ENCODE data around the gene C4orf36. TPM values are rescaled to one million over a fixed set of nuclear protein-coding genes. Genes with fewer than 3 reads are reported as not detected.

Gene C4orf36
- total RNA-seq, 1 donor from 2014 or later = 8.6 TPM

DNA sequence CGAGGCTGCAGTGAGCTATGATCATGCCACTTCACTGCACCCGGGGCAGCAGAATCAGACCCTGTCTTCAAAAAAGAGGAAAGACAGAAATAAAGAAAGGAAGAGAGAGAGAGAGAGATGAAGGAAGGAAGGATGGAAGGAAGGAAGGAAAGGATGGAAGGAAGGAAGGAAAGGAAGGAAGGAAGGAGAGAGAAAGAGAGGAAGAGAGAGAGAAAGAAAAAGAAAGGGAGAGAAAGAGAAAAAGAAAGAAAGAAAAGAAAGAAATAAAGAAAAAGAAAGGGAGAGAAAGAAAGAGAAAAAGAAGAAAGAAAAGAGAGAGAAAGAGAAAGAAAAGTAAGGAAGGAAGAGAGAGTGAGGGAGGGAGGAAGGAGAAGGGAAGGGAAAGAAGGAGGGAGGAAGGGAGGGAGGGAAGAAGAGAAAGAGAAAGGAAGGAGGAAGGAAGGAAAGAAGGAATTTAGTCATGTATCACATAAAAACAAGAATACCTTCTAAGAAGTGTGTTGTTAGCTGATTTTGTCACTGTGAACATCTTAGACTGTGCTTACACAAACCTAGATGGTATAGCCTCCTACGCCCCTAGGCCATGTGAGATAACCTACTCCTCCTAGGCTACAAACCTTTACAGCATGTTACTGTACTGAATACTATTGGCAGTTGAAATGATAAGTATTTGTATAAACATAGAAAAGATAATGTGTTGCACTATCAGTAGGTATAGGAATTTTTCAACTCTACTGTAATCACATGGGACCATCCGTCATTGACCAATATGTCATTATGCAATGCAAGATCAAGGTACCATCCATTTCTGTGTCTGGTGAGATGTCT, 25.2 kb upstream of the C4orf36 start:
- Histone ChIP-seq H3K36me3 (no peaks in the 10 kb centered on the region), H3K9me3 (ENCODE audit: low read depth) (no peaks in the 10 kb centered on the region), H3K79me2 (ENCODE audit: low read depth) (no peaks in the 10 kb centered on the region), H3K27ac (no peak overlapping the region), H3F3A (ENCODE audit: low read depth) (no peaks in the 10 kb centered on the region), H2AFZ (replicated peaks) (no peak overlapping the region), H4K20me1 (ENCODE audit: low read depth) (no peaks in the 10 kb centered on the region), H3K27me3 (no peaks in the 10 kb centered on the region), H3K9ac (no peak overlapping the region), H3K4me3 (no peak overlapping the region), H3K4me1 (no peaks in the 10 kb centered on the region), H3K4me2 (no peak overlapping the region)
- Mint-ChIP-seq H3K36me3 (peaks cover 2% of the 10 kb centered on the region), H3K4me1 (peaks cover 2% of the 10 kb centered on the region), H3K27me3 (ENCODE audit: insufficient read depth, low read depth) (peaks cover 2% of the 10 kb centered on the region), H3K27ac (no peak overlapping the region), H3K4me3 (no peak overlapping the region), H3K9me3 (no peaks in the 10 kb centered on the region)
- no peak for TF ChIP-seq EZH2 (IDR thresholded peaks at IDR 0.05)
- no peak for TF ChIP-seq EZH2phosphoT487 (IDR thresholded peaks at IDR 0.05)
- TF ChIP-seq, protein P1, sequence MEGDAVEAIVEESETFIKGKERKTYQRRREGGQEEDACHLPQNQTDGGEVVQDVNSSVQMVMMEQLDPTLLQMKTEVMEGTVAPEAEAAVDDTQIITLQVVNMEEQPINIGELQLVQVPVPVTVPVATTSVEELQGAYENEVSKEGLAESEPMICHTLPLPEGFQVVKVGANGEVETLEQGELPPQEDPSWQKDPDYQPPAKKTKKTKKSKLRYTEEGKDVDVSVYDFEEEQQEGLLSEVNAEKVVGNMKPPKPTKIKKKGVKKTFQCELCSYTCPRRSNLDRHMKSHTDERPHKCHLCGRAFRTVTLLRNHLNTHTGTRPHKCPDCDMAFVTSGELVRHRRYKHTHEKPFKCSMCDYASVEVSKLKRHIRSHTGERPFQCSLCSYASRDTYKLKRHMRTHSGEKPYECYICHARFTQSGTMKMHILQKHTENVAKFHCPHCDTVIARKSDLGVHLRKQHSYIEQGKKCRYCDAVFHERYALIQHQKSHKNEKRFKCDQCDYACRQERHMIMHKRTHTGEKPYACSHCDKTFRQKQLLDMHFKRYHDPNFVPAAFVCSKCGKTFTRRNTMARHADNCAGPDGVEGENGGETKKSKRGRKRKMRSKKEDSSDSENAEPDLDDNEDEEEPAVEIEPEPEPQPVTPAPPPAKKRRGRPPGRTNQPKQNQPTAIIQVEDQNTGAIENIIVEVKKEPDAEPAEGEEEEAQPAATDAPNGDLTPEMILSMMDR (IDR thresholded peaks at IDR 0.05) = no peak
- no peak for DNase-seq (ENCODE audit: low spot score)

DNA sequence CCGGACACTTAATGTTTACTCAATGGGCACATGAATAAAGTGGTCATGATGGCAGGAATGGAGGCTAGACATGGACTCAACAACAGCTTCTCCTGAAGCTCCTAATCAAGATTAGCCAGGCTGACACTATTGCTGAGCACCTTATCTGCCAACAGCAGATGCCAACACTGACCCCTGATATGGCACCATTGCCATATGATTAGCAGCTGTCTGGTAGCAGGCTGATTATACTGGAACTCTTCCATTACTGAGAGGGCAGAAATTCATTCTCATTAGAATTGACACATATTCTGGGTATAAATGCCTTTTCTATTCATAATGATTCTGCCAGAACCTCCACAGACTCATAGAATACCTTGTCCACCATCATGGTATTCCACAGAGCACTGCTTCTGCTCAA, 24.2 kb upstream of the C4orf36 start:
- Mint-ChIP-seq H3K27me3 (ENCODE audit: insufficient read depth, low read depth) (peaks cover 2% of the 10 kb centered on the region), H3K9me3 (no peaks in the 10 kb centered on the region), H3K36me3 (peaks cover 2% of the 10 kb centered on the region), H3K4me3 (no peak overlapping the region), H3K27ac (no peak overlapping the region), H3K4me1 (no peaks in the 10 kb centered on the region)
- no peak overlapping the region for H2AFZ ChIP-seq (replicated peaks)
- no peak overlapping the region for H3K4me3 ChIP-seq
- no peaks in the 10 kb centered on the region for H3K79me2 ChIP-seq (ENCODE audit: low read depth)
- H3K4me2 ChIP-seq = no peak overlapping the region
- H4K20me1 ChIP-seq (ENCODE audit: low read depth) = no peaks in the 10 kb centered on the region
- H3K27ac ChIP-seq = no peak overlapping the region
- TF ChIP-seq, protein P1 (IDR thresholded peaks at IDR 0.05) = no peak
- TF ChIP-seq EZH2 (IDR thresholded peaks at IDR 0.05) = no peak
- DNase-seq (ENCODE audit: low spot score) = no peak
- H3K27me3 ChIP-seq = no peaks in the 10 kb centered on the region
- H3K36me3 ChIP-seq = no peaks in the 10 kb centered on the region
- H3K4me1 ChIP-seq = no peaks in the 10 kb centered on the region
- H3F3A ChIP-seq (ENCODE audit: low read depth) = no peaks in the 10 kb centered on the region
- H3K9ac ChIP-seq = no peak overlapping the region
- no peaks in the 10 kb centered on the region for H3K9me3 ChIP-seq (ENCODE audit: low read depth)

DNA sequence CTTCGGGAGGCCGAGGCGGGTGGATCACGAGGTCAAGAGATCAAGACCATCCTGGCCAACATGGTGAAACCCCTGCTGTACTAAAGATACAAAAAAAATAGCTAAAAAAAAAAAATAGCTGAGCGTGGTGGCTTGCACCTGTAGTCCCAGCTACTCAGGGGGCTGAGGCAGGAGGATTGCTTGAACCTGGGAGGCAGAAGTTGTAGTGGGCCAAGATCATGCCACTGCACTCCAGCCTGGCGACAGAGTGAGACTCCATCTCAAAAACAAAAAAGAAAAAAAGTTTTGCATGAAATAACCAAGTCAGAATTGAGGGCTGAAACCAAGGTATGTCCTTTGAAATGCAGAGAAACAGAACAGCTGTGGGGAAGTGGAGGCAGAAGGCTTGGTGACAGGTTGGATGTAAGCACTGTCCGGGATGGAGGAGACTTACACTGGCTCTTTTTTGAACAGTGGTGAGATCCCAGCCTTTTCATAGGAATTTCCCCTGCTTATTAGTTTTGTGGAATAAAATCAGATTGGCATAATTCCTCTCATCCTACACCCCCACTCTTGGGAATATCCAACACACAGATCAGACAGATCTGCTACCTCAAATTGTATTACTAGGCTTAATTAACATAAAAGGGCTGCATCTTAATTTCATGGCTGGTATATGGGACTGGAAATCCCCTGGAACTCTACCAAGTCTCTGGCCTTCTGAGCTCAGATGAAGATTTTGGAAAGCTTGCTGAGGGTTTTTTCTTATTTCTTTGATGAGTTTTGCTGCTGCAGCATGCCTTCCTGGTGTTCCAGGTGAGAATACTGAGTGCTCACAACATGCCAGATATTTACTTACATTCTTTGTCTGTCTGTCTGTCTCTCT, 18.8 kb upstream of the C4orf36 start:
- no peak overlapping the region for H3K4me3 Mint-ChIP-seq
- peaks cover 2% of the 10 kb centered on the region for H3K36me3 Mint-ChIP-seq
- no peaks in the 10 kb centered on the region for H3K27me3 ChIP-seq
- no peaks in the 10 kb centered on the region for H3K79me2 ChIP-seq (ENCODE audit: low read depth)
- H3K4me3 ChIP-seq = no peak overlapping the region
- no peak overlapping the region for H3K27ac Mint-ChIP-seq
- no peaks in the 10 kb centered on the region for H3K4me1 ChIP-seq
- H3K4me1 Mint-ChIP-seq = peaks cover 3% of the 10 kb centered on the region
- H3K9ac ChIP-seq = no peak overlapping the region
- no peaks in the 10 kb centered on the region for H3K27me3 Mint-ChIP-seq (ENCODE audit: insufficient read depth, low read depth)
- no peaks in the 10 kb centered on the region for H4K20me1 ChIP-seq (ENCODE audit: low read depth)
- H3K4me2 ChIP-seq = no peak overlapping the region
- H3K36me3 ChIP-seq = no peaks in the 10 kb centered on the region
- H2AFZ ChIP-seq (replicated peaks) = no peak overlapping the region
- DNase-seq (ENCODE audit: low spot score) = no peak
- TF ChIP-seq EZH2 (IDR thresholded peaks at IDR 0.05) = no peak
- TF ChIP-seq, protein P1 (IDR thresholded peaks at IDR 0.05) = no peak
- no peak for TF ChIP-seq EZH2phosphoT487 (IDR thresholded peaks at IDR 0.05)
- no peaks in the 10 kb centered on the region for H3K9me3 ChIP-seq (ENCODE audit: low read depth)
- H3K9me3 Mint-ChIP-seq = no peaks in the 10 kb centered on the region
- no peak overlapping the region for H3K27ac ChIP-seq
- no peaks in the 10 kb centered on the region for H3F3A ChIP-seq (ENCODE audit: low read depth)
